PFSK-1 (cell line): ENCODE results near the gene PCDHGB5.

Experiments used
- FOXP2 ChIP-seq: optimal IDR thresholded peaks from 2 replicates; pipeline ENCODE3; 2011; ENCODE audit warnings: borderline replicate concordance, control low read depth, inconsistent platforms; ENCODE audit not compliant: insufficient read depth; ENCODE audit errors: extremely low read length, extremely low read depth
- POLR2AphosphoS5 ChIP-seq: IDR thresholded peaks from 2 replicates; pipeline ENCODE4 v1.6.1; 2012; ENCODE audit warnings: low read depth, mild to moderate bottlenecking, control low read depth, low read length, moderate library complexity
- SIN3A ChIP-seq: IDR thresholded peaks from 2 replicates; pipeline ENCODE4 v1.6.1; 2012; ENCODE audit warnings: mild to moderate bottlenecking, low read length, moderate library complexity, borderline replicate concordance; ENCODE audit not compliant: insufficient read depth
- TAF1 ChIP-seq: IDR thresholded peaks from 2 replicates; pipeline ENCODE4 v1.6.1; 2012; ENCODE audit warnings: low read length, control low read depth, borderline replicate concordance; ENCODE audit not compliant: insufficient read depth
- TF ChIP-seq, protein P1 (sequence below), 2 experiments: IDR thresholded peaks; 2 replicates each; pipeline versions ENCODE4 v1.6.1 to v1.8.0; 2011 to 2012; ENCODE audit warnings: low read depth in 2 of 2, low read length in 2 of 2, control low read depth in 1 of 2, inconsistent platforms in 1 of 2, mild to moderate bottlenecking in 1 of 2, moderate library complexity in 1 of 2; ENCODE audit not compliant: insufficient read depth in 1 of 2

DNA sequence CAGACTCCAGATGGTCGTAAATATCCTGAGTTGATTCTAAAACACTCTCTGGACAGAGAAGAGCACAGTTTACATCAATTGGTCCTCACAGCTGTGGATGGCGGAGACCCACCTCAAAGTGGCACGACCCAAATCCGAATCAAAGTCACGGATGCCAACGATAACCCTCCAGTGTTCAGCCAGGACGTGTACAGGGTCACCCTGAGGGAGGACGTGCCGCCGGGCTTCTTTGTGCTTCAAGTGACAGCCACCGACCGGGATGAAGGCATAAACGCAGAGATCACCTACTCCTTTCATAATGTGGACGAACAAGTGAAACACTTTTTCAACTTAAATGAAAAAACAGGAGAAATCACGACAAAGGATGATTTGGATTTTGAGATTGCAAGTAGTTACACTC lies 37.1 kb upstream of the PCDHGB5 start:
- no peak for TF ChIP-seq SIN3A
- no peak for TF ChIP-seq POLR2AphosphoS5
- TF ChIP-seq, protein P1, sequence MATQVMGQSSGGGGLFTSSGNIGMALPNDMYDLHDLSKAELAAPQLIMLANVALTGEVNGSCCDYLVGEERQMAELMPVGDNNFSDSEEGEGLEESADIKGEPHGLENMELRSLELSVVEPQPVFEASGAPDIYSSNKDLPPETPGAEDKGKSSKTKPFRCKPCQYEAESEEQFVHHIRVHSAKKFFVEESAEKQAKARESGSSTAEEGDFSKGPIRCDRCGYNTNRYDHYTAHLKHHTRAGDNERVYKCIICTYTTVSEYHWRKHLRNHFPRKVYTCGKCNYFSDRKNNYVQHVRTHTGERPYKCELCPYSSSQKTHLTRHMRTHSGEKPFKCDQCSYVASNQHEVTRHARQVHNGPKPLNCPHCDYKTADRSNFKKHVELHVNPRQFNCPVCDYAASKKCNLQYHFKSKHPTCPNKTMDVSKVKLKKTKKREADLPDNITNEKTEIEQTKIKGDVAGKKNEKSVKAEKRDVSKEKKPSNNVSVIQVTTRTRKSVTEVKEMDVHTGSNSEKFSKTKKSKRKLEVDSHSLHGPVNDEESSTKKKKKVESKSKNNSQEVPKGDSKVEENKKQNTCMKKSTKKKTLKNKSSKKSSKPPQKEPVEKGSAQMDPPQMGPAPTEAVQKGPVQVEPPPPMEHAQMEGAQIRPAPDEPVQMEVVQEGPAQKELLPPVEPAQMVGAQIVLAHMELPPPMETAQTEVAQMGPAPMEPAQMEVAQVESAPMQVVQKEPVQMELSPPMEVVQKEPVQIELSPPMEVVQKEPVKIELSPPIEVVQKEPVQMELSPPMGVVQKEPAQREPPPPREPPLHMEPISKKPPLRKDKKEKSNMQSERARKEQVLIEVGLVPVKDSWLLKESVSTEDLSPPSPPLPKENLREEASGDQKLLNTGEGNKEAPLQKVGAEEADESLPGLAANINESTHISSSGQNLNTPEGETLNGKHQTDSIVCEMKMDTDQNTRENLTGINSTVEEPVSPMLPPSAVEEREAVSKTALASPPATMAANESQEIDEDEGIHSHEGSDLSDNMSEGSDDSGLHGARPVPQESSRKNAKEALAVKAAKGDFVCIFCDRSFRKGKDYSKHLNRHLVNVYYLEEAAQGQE (IDR thresholded peaks at IDR 0.05; ENCODE audit: insufficient read depth in 1 of 2, low read depth in 2 of 2, low read length in 2 of 2): no peak
- TF ChIP-seq TAF1: no peak
- TF ChIP-seq FOXP2: no peak
